Naive thymus-derived CD8-positive, alpha-beta T cell (primary cell): ENCODE measurements around the gene DHRS12. TPM values are rescaled to one million over a fixed set of nuclear protein-coding genes. Genes with fewer than 3 reads are reported as not detected.

Experiments used
- ATAC-seq, 2 donors: fragments of 150-1000 bp; cut with Tn5 transposase in 1 of 2; sonication (Bioruptor Pico), chemical (Tn5 transposase) in 1 of 2; 1 replicate in 1 of 2; 2 replicates in 1 of 2; pipeline ENCODE4 v1.10.0; 2021; ENCODE audit warnings: mild to moderate bottlenecking in 2 of 2, moderate library complexity in 2 of 2
- POLR2A ChIA-PET: fragments of 350-600 bp; sonication (Branson Sonifier 250); formaldehyde crosslinking; loops from one replicate; lab custom pipeline; 2021; ENCODE audit warnings: antibody characterized with exemption; lab: Charles Lee
- DNase-seq, 10 donors: peaks; one replicate each; pipeline versions ENCODE4 v3.0.0 to v3.0.0-alpha.2; 2020 to 2022
- H3K27ac Mint-ChIP-seq, 10 donors: one replicate each; pipeline ENCODE4 v1.8.0; 2020 to 2022; ENCODE audit warnings: mild to moderate bottlenecking in 10 of 10, mixed read lengths in 10 of 10, moderate library complexity in 4 of 10, inconsistent platforms in 1 of 10
- H3K27me3 Mint-ChIP-seq, 5 donors: one replicate each; pipeline ENCODE4 v1.8.0; 2021 to 2022; ENCODE audit warnings: mixed read lengths in 5 of 5
- H3K36me3 Mint-ChIP-seq, 3 donors: one replicate each; pipeline ENCODE4 v1.8.0; 2020 to 2022; ENCODE audit warnings: mixed read lengths in 3 of 3, mild to moderate bottlenecking in 2 of 3, inconsistent platforms in 1 of 3
- H3K4me1 Mint-ChIP-seq, 4 donors: one replicate each; pipeline ENCODE4 v1.8.0; 2021 to 2022; ENCODE audit warnings: mixed read lengths in 4 of 4
- H3K4me3 Mint-ChIP-seq, 10 donors: one replicate each; pipeline ENCODE4 v1.8.0; 2020 to 2022; ENCODE audit warnings: mild to moderate bottlenecking in 10 of 10, mixed read lengths in 10 of 10, moderate library complexity in 6 of 10, inconsistent platforms in 1 of 10
- H3K9me3 Mint-ChIP-seq, 9 donors: one replicate each; pipeline ENCODE4 v1.8.0; 2020 to 2022; ENCODE audit warnings: mixed read lengths in 9 of 9, mild to moderate bottlenecking in 3 of 9, inconsistent platforms in 1 of 9, moderate library complexity in 1 of 9
- polyA plus RNA-seq, 3 donors: library from polyadenylated mRNA; unstranded; fragments of 300-500 nt; fragmentation: Illumina TruSeq; gene quantifications; one replicate each; pipeline ENCODE4 v1.2.3, GENCODE V29; 2021
- total RNA-seq, 8 experiments: library from RNA in 2 of 8; stranded (reverse) in 2 of 8; gene quantifications; one replicate each; pipeline ENCODE4 v1.2.3 and lab custom pipeline; 2021 to 2026

The DHRS12 gene
- total and polyA plus RNA-seq, 5 experiments from 2014 or later: 22.1 to 33.2 (median 24.2) TPM

DNA sequence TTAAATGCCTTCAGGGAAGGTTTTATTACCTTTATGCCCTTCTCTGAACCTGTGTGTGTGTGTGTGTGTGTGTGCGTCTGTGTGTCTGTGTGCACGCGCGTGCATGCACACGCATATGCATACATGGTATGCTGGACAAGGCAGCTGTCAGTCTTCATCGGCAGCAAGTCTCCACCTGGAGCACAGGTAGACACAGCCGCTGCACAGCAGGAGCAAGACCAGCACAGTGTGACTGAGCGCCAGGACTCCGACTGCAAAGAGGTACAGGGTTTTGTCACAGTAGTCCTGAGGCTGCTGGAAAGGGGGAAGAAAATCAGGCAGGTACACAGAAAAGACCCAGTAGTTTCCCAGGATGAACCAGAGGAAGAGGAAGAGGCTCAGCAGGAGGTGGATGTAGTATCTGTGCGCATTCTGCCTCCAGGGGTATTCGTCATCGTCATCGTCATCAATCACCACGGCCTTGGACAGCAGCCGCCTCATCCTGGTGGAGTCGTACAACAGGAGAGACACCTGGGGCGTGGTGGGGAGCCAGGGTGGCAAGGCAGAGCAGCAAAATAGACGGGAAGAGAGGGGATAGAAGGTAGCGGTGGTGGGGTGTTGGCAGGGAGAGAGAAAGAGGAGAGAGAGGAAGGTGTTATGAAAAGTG is 12.8 kb upstream of the DHRS12 start:
- Mint-ChIP-seq H3K27me3 (no peaks in the 10 kb centered on the region), H3K27ac (peak overlapping the region; percentile 91 to 99 (median 96)), H3K4me1 (peaks cover 49 to 97% (median 95%) of the 10 kb centered on the region in 4 donors), H3K36me3 (peaks cover 4 to 59% (median 10%) of the 10 kb centered on the region in 3 donors), H3K9me3 (no peaks in the 10 kb centered on the region), H3K4me3 (peak overlapping the region; percentile 16 to 97 (median 60))
- ATAC-seq: no peak
- no peak for DNase-seq
- POLR2A ChIA-PET: interaction anchor here (1.4 to 6.8 kb wide), 5 partner anchors 9 to 21 kb away, joined by 6 to 72 read pairs (median 49); partner anchors contain the start of gene DHRS12

DNA sequence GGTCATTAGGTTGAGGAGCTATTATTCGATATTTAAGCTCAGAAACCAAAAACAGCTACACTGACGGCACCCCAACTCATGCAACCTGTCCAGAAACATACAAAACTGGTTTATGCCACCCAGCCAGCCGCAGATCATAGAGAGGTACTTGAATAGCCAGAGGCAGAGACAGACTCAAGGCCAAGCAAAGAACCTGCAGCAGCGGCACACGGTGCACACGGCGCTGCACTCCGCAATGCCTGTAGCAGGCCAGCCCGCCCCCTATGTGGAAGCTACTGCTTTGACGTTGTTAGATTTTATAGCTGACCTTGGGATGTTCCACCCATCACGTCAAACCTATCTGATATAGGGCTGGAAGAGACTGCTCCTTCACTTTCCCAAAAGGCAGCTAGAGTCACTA is 11.9 kb upstream of the DHRS12 start:
- Mint-ChIP-seq H3K36me3 (peaks cover 3 to 63% (median 10%) of the 10 kb centered on the region in 3 donors), H3K4me3 (peak overlapping the region in 9 of 10 donors; percentile 64 to 83 (median 80)), H3K27me3 (no peaks in the 10 kb centered on the region), H3K27ac (peak overlapping the region; percentile 91 to 99 (median 96)), H3K4me1 (peaks cover 46 to 93% (median 93%) of the 10 kb centered on the region in 4 donors), H3K9me3 (no peaks in the 10 kb centered on the region)
- DNase-seq (no peak), ATAC-seq (no peak)
- POLR2A ChIA-PET: interaction anchor here (0.6 to 6.8 kb wide), 8 partner anchors 10 to 363 kb away, joined by 3 to 72 read pairs (median 12); partner anchors contain the start of genes DHRS12 and INTS6

- H3K9me3 Mint-ChIP-seq: no peaks in the 10 kb centered on the region
- peak overlapping the region; percentile 52 to 83 (median 77) for H3K4me3 Mint-ChIP-seq
- peak; percentile 69 to 74 for ATAC-seq
- H3K36me3 Mint-ChIP-seq: peaks cover under 1 to 62% (median 9%) of the 10 kb centered on the region in 3 donors
- peaks cover 38 to 89% (median 86%) of the 10 kb centered on the region in 4 donors for H3K4me1 Mint-ChIP-seq
- peak; percentile 48 to 87 (median 77) for DNase-seq
- H3K27me3 Mint-ChIP-seq: no peaks in the 10 kb centered on the region
- POLR2A ChIA-PET: interaction anchor here (0.6 to 6.8 kb wide), 9 partner anchors 10 to 362 kb away, joined by 3 to 72 read pairs (median 6); partner anchors contain the start of genes DHRS12 and INTS6
- H3K27ac Mint-ChIP-seq: peak overlapping the region; percentile 91 to 99 (median 96)
These were observed 11.1 kb upstream of the DHRS12 start for GRCh38 chr13:51814825-51815650.

DNA sequence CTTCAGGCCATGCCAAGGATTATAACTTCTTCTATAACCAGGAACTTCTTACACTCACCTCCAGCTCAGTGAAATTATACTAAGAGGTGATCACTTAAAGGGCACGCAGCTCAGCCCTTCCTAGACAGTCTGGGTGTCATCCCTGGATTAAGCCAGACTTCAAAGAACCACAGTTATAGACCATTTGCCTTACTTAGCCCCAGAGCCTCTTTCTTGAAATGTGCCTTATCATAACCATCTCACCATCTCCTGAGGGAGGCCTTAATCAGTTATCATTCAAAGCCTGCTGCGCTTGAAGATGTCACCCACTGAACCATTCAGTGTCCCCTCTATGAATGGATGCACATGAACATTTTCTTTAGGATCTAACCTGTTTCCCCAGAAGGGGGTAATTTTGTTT is 10.1 kb upstream of the DHRS12 start:
- Mint-ChIP-seq H3K36me3 (peaks cover 4 to 64% (median 16%) of the 10 kb centered on the region in 3 donors), H3K4me1 (peaks cover 34 to 88% (median 76%) of the 10 kb centered on the region in 4 donors), H3K27me3 (no peaks in the 10 kb centered on the region), H3K9me3 (no peaks in the 10 kb centered on the region), H3K4me3 (peak overlapping the region in 4 of 10 donors; percentile 3 to 67 (median 50)), H3K27ac (peak overlapping the region in 8 of 10 donors; percentile 63 to 99 (median 94))
- ATAC-seq: no peak
- no peak for DNase-seq
- POLR2A ChIA-PET: interaction anchor here (1.2 to 6.8 kb wide), 7 partner anchors 9 to 361 kb away, joined by 3 to 72 read pairs (median 33); partner anchors contain the start of genes DHRS12 and INTS6

DNA sequence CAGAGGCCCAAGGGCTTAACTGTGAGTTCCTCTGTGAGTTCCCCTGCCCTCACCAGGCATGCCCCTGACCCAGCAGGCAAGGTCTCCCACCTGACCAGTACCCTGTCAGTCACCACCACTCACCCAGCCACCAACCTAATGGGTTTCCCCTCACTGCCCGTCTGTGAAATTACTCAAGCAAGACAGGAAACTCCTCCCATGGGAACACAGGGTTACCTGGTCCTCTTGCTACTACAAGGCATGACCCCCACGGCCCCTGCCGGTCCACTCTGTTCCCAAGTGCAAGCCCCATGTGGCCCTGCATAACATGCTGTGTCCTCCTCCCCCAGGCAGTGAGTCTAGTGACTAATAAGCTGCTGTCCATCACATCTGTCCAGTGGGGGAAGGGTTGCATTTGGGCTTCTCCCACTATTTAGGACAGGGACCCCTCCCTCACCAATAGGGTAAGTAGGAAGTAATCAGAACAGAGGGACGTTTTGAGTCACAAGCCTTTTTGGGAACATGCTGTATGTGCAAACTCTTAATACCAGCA is 8.0 kb upstream of the DHRS12 start:
- no peak for ATAC-seq
- H3K36me3 Mint-ChIP-seq: peaks cover 4 to 70% (median 24%) of the 10 kb centered on the region in 3 donors
- no peaks in the 10 kb centered on the region for H3K9me3 Mint-ChIP-seq

DNA sequence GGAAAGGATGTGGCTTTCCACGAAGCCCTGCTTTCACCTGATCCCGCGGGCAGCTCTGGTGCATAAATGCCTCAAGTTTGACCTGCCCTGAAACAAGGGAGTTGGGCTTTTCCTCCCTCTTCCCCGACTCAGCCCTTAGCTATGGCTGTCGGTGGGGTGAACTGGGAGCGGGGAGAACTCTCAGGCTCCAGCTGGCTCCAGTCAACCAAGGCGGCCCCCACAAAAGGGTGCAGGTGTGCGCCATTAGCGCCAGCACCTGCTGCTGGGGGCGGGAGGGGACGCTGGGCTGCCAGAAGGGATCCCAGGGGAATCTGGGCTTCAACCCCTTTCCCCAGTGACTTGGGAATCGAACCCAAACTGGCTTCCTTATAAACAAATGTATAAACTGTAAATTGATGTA is 7.1 kb upstream of the DHRS12 start:
- H3K27me3 Mint-ChIP-seq: no peaks in the 10 kb centered on the region
- H3K36me3 Mint-ChIP-seq: peaks cover 4 to 62% (median 18%) of the 10 kb centered on the region in 3 donors
- H3K4me1 Mint-ChIP-seq: peaks cover 13 to 77% (median 59%) of the 10 kb centered on the region in 4 donors
- DNase-seq: no peak
- POLR2A ChIA-PET: interaction anchor here (1.3 to 6.8 kb wide), 3 partner anchors 16 to 358 kb away, joined by 7 to 72 read pairs (median 33); no protein-coding TSS in a partner anchor
- H3K4me3 Mint-ChIP-seq: no peak overlapping the region
- peak overlapping the region in 5 of 10 donors; percentile 63 to 99 (median 80) for H3K27ac Mint-ChIP-seq
- ATAC-seq: no peak
- H3K9me3 Mint-ChIP-seq: no peaks in the 10 kb centered on the region

More for the DNA sequence above, 8.0 kb upstream of the DHRS12 start:
- Mint-ChIP-seq H3K27me3 (no peaks in the 10 kb centered on the region), H3K27ac (peak overlapping the region; percentile 48 to 99 (median 78)), H3K4me1 (peaks cover 20 to 79% (median 60%) of the 10 kb centered on the region in 4 donors), H3K4me3 (peak overlapping the region in 2 of 10 donors; percentile 30 to 41)
- no peak for DNase-seq
- POLR2A ChIA-PET: interaction anchor here (1.3 to 6.8 kb wide), 5 partner anchors 7 to 358 kb away, joined by 6 to 72 read pairs (median 33); partner anchors contain the start of gene DHRS12

DNA sequence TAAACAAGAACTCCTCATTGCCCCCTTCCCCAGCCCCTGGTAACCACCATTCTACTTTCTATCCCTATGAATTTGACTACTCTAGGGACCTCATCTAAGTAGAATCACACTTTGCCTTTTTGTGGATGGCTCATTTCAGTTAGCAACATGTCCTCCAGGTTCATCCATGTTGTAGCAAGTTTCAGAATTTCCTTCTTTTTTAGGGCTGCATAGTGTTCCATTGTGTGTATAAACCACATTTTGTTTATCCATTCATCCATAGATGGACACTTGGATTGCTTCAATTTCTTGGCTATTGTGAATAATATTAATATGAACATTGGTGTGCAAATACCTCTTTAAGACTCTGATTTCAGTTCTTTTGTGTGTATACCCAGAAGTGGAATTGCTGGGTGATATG is 4.8 kb upstream of the DHRS12 start:
- Mint-ChIP-seq H3K4me1 (peaks cover 19 to 71% (median 56%) of the 10 kb centered on the region in 4 donors), H3K27ac (peak overlapping the region in 9 of 10 donors; percentile 49 to 97 (median 67)), H3K27me3 (no peaks in the 10 kb centered on the region), H3K9me3 (no peaks in the 10 kb centered on the region), H3K36me3 (peaks cover 4 to 56% (median 18%) of the 10 kb centered on the region in 3 donors), H3K4me3 (no peak overlapping the region)
- ATAC-seq (no peak), DNase-seq (no peak)
- POLR2A ChIA-PET: interaction anchor here (0.6 to 6.0 kb wide), 5 partner anchors 11 to 362 kb away, joined by 3 to 33 read pairs (median 3); partner anchors contain the start of gene INTS6

- Mint-ChIP-seq H3K36me3 (peaks cover 4 to 40% (median 18%) of the 10 kb centered on the region in 3 donors), H3K4me1 (peaks cover 22 to 69% (median 53%) of the 10 kb centered on the region in 4 donors), H3K4me3 (no peak overlapping the region), H3K27ac (peak overlapping the region; percentile 57 to 100 (median 99)), H3K27me3 (peaks cover 0 to 3% (median 0%) of the 10 kb centered on the region in 5 donors), H3K9me3 (no peaks in the 10 kb centered on the region)
- ATAC-seq: no peak
- POLR2A ChIA-PET: interaction anchor here (0.9 to 8.3 kb wide), 5 partner anchors 7 to 353 kb away, joined by 3 to 173 read pairs (median 4); no protein-coding TSS in a partner anchor
- no peak for DNase-seq
These were observed 3.1 kb upstream of the DHRS12 start for GRCh38 chr13:51807041-51807440.

- peak overlapping the region; percentile 95 to 100 (median 99) for H3K27ac Mint-ChIP-seq
- peak in 2 of 10 donors; percentile 27 to 42 for DNase-seq
- H3K27me3 Mint-ChIP-seq: peaks cover 0 to 3% (median 0%) of the 10 kb centered on the region in 5 donors
- peaks cover 4 to 36% (median 18%) of the 10 kb centered on the region in 3 donors for H3K36me3 Mint-ChIP-seq
- H3K9me3 Mint-ChIP-seq: no peaks in the 10 kb centered on the region
- POLR2A ChIA-PET: interaction anchor here (0.9 to 8.3 kb wide), 4 partner anchors 8 to 352 kb away, joined by 3 to 173 read pairs (median 26); no protein-coding TSS in a partner anchor
- ATAC-seq: no peak
- peak overlapping the region in 4 of 10 donors; percentile 5 to 57 (median 16) for H3K4me3 Mint-ChIP-seq
- H3K4me1 Mint-ChIP-seq: peaks cover 24 to 69% (median 53%) of the 10 kb centered on the region in 4 donors
These were observed 2.6 kb upstream of the DHRS12 start for GRCh38 chr13:51806566-51806965.

GRCh38 chr13:51805925-51806324 is 2.0 kb upstream of the DHRS12 start:
- ATAC-seq (no peak), DNase-seq (no peak)
- H3K4me1 Mint-ChIP-seq: peaks cover 22 to 71% (median 52%) of the 10 kb centered on the region in 4 donors
- peak overlapping the region in 6 of 10 donors; percentile 18 to 99 (median 92) for H3K4me3 Mint-ChIP-seq
- peaks cover 0 to 3% (median 0%) of the 10 kb centered on the region in 5 donors for H3K27me3 Mint-ChIP-seq
- peaks cover 4 to 31% (median 18%) of the 10 kb centered on the region in 3 donors for H3K36me3 Mint-ChIP-seq
- no peaks in the 10 kb centered on the region for H3K9me3 Mint-ChIP-seq
- peak overlapping the region; percentile 95 to 100 (median 99) for H3K27ac Mint-ChIP-seq
- POLR2A ChIA-PET: interaction anchor here (1.1 to 8.3 kb wide), 5 partner anchors 8 to 353 kb away, joined by 3 to 173 read pairs (median 22); partner anchors contain the start of genes ALG11 and INTS6

GRCh38 chr13:51805313-51805712 is 1.4 kb upstream of the DHRS12 start:
- Mint-ChIP-seq H3K9me3 (no peaks in the 10 kb centered on the region), H3K27me3 (peaks cover 0 to 3% (median 0%) of the 10 kb centered on the region in 5 donors), H3K27ac (peak overlapping the region; percentile 95 to 100 (median 99)), H3K4me3 (peak overlapping the region; percentile 86 to 99 (median 90)), H3K4me1 (peaks cover 22 to 68% (median 53%) of the 10 kb centered on the region in 4 donors), H3K36me3 (peaks cover 4 to 25% (median 16%) of the 10 kb centered on the region in 3 donors)
- DNase-seq: peak in 1 of 10 donors; percentile 27
- ATAC-seq: no peak
- POLR2A ChIA-PET: interaction anchor here (0.7 to 8.3 kb wide), 6 partner anchors 9 to 374 kb away, joined by 3 to 173 read pairs (median 16); partner anchors contain the start of genes ALG11 and INTS6
